ENCODE measurements around the gene GAS6. TPM values are rescaled to one million over a fixed set of nuclear protein-coding genes. Genes with fewer than 3 reads are reported as not detected.

Gene GAS6
- total RNA-seq, 2 experiments from 2014 or later: 0.82 to 0.92 TPM

DNA sequence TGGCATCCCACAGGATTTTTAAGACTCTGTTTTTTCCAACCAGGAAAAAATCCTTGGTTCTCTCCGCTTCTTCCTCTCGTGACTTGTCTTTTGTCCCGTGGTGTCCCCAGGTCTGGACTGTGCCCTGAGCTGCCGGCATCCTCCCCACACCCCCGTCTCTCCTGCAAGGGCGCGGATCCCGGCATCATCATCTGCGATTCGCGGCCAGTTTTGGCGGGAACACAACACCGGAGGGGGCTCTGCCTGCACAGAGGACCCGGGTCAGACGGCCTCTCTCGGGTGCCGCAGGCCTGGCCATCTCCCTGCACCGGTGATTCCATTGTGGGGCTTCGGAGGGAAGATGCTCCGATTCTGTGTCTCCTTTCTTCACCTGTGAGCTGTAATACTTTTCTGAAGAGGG, 18.8 kb upstream of the GAS6 start:
- Mint-ChIP-seq H3K4me1 (peaks cover 23% of the 10 kb centered on the region), H3K9me3 (no peaks in the 10 kb centered on the region), H3K27ac (no peak overlapping the region), H3K27me3 (peaks cover 3% of the 10 kb centered on the region), H3K4me3 (no peak overlapping the region), H3K36me3 (ENCODE audit: low read depth) (no peaks in the 10 kb centered on the region)
- no peak for DNase-seq
- CTCF ChIA-PET: no interaction called here
- POLR2A ChIA-PET: no interaction called here

DNA sequence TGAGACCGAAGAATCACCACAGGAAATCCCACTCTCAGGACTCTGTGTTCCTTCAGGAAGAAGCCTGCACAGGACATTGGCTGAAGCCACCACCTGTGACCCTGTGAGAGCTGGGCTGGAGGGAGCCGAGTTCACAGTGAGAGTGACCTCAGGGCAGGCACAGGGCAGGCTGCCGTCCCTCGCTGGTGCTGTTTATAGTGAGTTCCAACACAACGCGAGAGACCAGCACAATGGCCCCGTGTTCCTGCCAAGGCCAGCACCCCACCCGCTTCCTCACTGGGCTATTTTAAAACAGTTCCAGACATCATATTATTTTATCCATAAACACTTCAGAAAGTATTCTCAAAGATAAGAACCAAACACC, 18.4 kb upstream of the GAS6 start:
- no peaks in the 10 kb centered on the region for H3K9me3 Mint-ChIP-seq
- POLR2A ChIA-PET: no interaction called here
- CTCF ChIA-PET: no interaction called here
- no peak for DNase-seq
- peaks cover 2% of the 10 kb centered on the region for H3K27me3 Mint-ChIP-seq
- no peaks in the 10 kb centered on the region for H3K36me3 Mint-ChIP-seq (ENCODE audit: low read depth)
- H3K4me1 Mint-ChIP-seq: peaks cover 23% of the 10 kb centered on the region
- H3K27ac Mint-ChIP-seq: no peak overlapping the region
- H3K4me3 Mint-ChIP-seq: no peak overlapping the region

DNA sequence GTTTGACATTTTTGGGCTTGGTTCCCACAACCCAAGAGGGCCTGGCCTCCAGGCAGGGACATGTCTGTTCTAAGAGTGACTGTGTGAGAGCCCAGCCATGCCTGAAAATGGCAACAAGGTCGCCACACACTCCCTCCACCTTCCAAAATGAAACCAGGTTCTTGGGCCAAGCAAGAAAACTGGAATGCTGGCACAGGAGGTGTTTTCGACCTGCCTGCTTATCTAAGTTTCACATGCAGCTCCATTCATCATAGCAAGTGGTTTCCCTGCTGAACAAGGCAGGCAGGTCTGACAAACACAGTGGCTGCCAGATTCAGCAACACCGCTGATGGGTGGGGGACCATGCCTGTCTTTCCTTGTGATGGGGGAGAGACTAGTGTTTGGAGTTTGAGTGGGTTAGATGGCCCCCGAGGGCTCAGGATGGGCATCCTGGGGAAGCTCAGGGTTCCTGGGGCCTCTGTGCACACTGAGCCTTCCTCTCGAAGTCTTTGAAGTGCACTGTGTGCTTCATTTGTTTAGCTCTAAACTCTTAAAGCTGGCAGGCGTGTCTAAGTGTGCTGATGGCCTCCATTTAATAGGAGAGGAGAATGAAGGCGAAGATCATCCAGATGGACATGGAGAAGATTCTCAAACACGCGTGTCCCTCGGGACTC, 17.9 kb upstream of the GAS6 start:
- H3K4me3 Mint-ChIP-seq: no peak overlapping the region
- DNase-seq: no peak
- ChIA-PET CTCF (no interaction called here), POLR2A (no interaction called here)
- H3K9me3 Mint-ChIP-seq: no peaks in the 10 kb centered on the region
- peaks cover 2% of the 10 kb centered on the region for H3K27me3 Mint-ChIP-seq
- H3K27ac Mint-ChIP-seq: no peak overlapping the region
- H3K4me1 Mint-ChIP-seq: peaks cover 23% of the 10 kb centered on the region
- H3K36me3 Mint-ChIP-seq (ENCODE audit: low read depth): no peaks in the 10 kb centered on the region

DNA sequence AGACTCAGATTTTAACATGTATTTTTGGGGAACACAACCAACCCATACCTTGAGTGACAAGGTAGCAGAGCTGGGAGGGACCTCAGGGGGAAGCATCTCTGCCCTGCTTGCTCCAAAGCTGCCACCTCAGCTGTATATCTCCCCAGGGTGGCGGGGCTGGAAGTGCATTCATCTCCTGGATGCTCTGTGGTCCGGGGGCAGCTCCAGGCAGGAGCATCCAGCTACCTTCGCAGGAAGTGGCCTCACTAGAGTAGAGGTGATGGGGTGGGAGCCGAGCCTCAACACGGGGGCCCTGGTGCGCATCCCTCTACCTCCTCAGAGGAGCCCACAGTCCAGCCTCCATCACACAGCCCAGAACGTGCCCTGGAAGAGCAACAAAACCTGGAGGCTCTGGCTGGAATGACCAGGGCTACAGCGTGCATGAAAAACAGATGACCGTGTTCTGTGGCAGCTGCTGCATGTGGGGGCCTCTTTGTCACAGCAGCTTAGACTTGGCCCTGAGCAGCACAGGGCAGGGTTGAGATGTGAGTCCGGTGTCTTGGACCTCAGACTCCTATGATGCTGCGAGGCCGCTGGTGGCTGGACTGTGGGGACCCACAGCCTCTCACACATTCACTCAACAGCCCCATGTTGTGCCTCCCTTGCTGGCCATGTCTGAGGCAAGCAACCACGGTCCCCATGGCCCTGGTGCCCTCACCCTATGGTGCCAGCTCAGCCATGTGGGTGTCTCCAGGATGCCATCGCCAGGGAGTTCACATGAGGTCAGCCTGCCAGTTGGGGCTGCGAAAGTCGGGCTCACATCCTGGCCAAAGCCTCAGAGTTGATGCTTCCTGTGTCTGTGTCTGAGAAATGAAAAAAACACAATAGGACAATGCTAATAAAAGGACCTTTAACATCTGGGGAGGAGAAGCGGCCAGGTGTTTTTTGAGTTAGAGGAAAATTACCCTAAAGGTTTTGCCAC, 17.1 kb upstream of the GAS6 start:
- no peaks in the 10 kb centered on the region for H3K36me3 Mint-ChIP-seq (ENCODE audit: low read depth)
- H3K27ac Mint-ChIP-seq: no peak overlapping the region
- CTCF ChIA-PET: no interaction called here
- H3K27me3 Mint-ChIP-seq: peaks cover under 1% of the 10 kb centered on the region
- H3K9me3 Mint-ChIP-seq: no peaks in the 10 kb centered on the region
- POLR2A ChIA-PET: no interaction called here
- no peak for DNase-seq
- H3K4me3 Mint-ChIP-seq: no peak overlapping the region
- H3K4me1 Mint-ChIP-seq: peaks cover 23% of the 10 kb centered on the region

DNA sequence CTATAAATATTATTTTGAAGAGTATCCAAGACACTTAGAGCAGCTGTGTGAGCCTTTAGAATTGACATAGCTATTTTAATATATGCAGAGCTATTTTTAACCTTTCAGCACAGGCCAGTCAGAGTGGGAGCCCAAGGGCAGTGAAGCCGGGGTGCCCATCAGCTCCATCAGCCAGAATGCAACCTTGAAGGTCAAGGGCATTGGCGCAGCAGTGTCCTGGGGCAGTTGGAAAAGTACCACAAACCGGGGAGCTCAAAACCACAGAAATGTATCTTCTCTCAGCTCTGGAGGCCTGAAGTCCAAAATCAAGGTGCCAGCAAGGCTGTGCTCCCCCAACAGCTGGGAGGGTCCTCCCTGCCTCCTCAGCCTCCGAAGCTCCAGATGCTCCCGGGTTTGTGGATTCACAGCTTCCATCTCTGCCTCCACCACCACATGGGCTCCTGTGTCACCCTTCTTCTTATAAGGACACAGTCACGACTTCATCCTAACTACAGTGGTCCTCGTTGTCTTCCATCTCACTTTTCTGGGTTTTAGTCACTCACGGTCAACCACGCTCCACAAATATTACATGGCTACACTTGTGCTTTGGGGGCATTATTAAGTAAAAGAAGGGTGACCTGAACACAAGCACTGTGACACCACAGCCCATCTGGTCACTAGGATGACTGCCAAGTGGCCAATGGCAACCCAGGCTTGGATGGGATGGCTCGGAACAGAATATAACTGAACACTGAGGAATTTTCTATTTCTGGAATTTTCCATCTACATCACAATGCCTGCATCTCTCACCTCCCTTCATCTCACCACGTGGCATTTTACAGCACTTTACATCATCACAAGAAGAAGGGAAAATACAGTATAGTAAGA, 15.9 kb upstream of the GAS6 start:
- no peak for DNase-seq
- Mint-ChIP-seq H3K4me3 (no peak overlapping the region), H3K36me3 (ENCODE audit: low read depth) (no peaks in the 10 kb centered on the region), H3K27ac (no peak overlapping the region), H3K4me1 (peaks cover 25% of the 10 kb centered on the region), H3K27me3 (no peaks in the 10 kb centered on the region), H3K9me3 (no peaks in the 10 kb centered on the region)
- CTCF ChIA-PET: no interaction called here
- POLR2A ChIA-PET: no interaction called here

DNA sequence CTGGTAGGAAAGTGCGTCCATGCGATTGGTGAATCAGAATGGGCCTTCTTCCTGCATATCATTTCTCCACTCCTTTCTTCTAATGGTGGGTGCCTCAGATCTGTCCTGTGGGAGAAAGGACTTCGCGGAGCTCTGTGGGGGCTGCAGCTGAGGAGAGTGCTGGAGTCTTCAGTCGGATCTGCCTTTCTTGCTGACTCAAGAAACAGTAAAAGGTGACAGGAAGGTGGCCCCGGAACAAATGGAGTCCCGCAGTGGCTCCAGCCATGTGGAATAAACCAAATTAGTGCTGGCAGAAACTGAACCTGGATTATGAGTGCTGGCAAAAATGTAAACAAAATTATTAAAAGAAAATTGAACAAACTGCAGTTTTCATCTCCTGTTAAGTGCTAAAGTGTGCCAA, 15.1 kb upstream of the GAS6 start:
- POLR2A ChIA-PET: no interaction called here
- Mint-ChIP-seq H3K36me3 (ENCODE audit: low read depth) (no peaks in the 10 kb centered on the region), H3K27ac (peak overlapping the region; percentile 25), H3K27me3 (no peaks in the 10 kb centered on the region), H3K9me3 (no peaks in the 10 kb centered on the region), H3K4me3 (no peak overlapping the region), H3K4me1 (peaks cover 25% of the 10 kb centered on the region)
- CTCF ChIA-PET: no interaction called here
- no peak for DNase-seq

DNA sequence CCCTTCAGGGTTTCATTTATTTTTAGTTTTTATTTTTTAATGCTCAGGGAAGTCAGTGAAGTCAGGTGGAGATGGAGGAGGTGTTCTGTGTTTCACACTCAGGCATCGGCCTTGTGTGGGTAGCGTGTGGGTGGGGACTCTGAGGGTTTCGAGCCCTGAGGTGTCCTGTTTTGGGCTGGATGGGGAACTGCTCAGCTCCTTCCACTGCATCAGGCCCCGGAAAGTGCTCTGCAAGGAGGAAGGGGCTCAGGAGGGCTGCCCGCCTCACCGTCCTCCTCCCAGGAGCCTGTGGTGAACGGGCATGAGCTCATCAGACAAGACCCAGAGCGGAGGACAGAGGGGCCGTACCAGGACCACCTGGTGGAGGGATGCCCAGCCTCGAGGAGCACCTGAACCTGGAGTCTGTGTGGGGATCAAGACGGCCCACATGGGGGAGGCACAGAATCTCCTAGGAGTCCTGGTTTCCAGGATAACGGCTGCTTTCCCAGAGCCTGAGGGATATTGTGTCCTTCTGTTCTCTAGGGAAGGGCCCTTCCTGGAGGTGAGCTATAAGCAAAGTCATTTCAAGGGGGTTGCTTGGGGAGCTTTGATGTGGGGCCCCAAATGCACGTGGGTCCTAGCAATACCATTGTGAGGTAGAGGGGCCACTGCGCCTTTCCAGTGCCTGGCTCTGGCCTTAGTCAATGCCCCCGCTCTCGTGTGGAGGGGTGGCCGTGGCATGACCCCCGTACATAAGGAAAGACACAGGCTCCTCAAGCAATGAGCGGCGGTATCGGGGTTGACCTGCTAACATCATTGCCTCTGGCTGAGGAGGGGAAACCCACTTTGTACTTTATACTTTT, 13.5 kb upstream of the GAS6 start:
- Mint-ChIP-seq H3K4me1 (peaks cover 19% of the 10 kb centered on the region), H3K36me3 (ENCODE audit: low read depth) (no peaks in the 10 kb centered on the region), H3K27me3 (peaks cover 12% of the 10 kb centered on the region), H3K9me3 (no peaks in the 10 kb centered on the region), H3K4me3 (no peak overlapping the region), H3K27ac (no peak overlapping the region)
- no peak for DNase-seq
- POLR2A ChIA-PET: no interaction called here
- CTCF ChIA-PET: no interaction called here

DNA sequence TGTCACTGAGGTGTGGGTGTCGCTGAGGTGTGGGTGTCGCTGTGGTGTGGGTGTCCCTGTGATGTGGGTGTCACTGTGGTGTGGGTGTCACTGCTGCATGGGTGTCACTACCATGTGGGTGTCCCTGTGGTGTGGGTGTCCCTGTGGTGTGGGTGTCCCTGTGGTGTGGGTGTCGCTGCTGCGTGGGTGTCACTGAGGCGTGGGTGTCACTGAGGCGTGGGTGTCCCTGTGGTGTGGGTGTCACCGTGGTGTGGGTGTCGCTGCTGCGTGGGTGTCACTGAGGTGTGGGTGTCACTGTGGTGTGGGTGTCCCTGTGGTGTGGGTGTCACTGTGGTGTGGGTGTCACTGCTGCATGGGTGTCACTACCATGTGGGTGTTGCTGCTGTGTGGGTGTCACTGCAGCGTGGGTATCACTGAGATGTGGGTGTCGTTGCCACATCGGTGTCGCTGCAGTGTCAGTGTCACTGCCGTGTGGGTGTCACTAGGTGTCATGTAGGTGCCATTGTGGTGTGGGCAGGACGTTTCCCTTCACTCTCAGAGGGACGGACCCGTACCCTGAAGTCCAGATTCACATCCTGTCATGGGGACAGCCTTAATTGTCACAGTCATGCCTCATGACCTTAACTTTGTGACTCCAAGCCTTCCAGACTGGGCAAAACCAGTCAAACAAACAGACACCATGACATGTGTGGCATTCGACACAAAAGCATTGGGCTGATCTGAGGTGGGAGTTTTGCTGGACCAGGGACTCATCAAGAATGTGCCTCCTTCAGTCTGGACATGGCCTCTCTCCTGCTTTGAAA, 12.7 kb upstream of the GAS6 start:
- no peak for DNase-seq
- Mint-ChIP-seq H3K9me3 (no peaks in the 10 kb centered on the region), H3K4me3 (no peak overlapping the region), H3K36me3 (ENCODE audit: low read depth) (no peaks in the 10 kb centered on the region), H3K4me1 (peaks cover 11% of the 10 kb centered on the region), H3K27me3 (peaks cover 18% of the 10 kb centered on the region), H3K27ac (peak overlapping the region; percentile 54)
- CTCF ChIA-PET: no interaction called here
- POLR2A ChIA-PET: no interaction called here

DNA sequence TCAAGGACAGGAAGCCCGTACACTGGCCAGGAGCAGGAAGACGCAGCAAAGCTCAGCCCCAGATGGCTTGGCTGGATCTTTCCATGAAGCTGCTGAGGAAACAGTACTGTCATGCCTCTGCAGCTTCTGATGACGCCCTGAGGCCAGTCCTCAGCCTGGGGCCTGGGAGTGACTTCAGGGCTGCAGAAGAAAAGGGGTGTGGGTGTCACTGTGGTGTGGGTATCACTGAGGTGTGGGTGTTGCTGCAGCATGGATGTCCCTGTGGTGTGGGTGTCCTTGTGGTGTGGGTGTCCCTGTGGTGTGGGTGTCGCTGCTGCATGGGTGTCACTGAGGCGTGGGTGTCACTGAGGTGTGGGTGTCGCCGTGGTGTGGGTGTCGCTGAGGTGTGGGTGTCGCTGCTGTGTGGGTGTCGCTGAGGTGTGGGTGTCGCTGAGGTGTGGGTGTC, 12.0 kb upstream of the GAS6 start:
- CTCF ChIA-PET: interaction anchor here (0.6 kb wide), 1 partner anchor 55 kb away, joined by 3 read pairs; no protein-coding TSS in a partner anchor
- Mint-ChIP-seq H3K27ac (peak overlapping the region; percentile 54), H3K4me3 (no peak overlapping the region), H3K9me3 (no peaks in the 10 kb centered on the region), H3K4me1 (peaks cover 4% of the 10 kb centered on the region), H3K27me3 (peaks cover 23% of the 10 kb centered on the region), H3K36me3 (ENCODE audit: low read depth) (no peaks in the 10 kb centered on the region)
- POLR2A ChIA-PET: no interaction called here
- DNase-seq: no peak

DNA sequence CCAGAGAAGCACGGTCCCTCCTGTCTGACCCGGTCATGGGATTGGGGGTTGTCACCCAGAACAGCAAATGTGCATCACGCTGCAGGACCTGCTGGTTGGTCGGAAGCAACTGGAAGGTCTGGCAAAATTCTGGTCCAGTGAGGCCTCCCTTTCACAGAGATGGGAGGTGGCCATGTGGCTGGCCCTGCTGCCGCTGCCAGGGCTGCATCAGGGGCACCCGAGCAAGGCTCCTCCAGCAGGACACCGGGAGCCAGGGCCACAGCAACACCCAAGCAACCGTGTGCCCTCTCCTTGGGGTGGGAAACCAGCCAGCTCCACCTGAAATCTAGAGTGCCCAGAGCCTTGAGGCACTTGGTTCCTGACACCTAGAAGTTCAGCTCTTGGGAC, 11.5 kb upstream of the GAS6 start:
- ChIA-PET CTCF (interaction anchor here (0.6 kb wide), 1 partner anchor 56 kb away, joined by 3 read pairs; no protein-coding TSS in a partner anchor), POLR2A (no interaction called here)
- H3K4me3 Mint-ChIP-seq: no peak overlapping the region

DNA sequence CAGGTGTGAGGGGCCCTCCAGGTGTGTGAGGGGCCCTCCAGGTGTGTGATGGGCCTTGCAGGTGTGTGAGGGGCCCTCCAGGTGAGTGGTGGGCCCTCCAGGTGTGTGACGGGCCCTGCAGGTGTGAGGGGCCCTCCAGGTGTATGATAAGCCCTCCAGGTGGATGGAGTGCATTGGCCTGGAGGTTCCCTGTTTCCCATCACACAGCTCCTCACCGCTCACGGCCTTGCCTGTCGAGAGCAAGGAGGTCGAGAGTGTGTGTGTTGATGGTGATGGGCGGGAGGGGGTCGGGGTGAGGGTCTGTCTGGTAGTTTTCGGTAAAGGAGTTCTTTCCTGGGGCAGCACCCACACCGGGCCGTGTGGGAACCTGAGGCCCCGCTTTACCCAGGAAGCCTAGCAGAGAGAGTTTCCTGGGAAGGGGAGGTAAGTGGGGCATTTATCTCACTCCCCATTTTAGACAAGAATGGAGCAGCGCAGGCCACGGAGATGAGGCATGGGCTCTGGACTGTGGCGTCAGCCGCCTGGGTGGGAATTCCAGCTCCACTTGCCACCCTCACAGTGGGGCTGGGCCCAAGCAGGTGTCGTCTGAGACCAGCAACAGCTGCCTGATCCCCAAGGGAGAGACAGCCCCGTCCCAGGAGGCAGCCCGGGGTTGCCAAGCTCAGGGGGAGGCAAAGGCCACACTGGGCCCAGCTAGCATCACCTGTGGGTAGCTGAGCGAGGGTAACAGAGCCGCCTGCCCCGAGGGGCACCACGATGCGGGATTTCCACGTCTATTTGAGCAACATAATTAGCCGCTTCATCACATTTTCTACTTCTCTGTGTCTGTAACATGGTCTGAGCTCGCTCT, 10.9 kb upstream of the GAS6 start:
- Mint-ChIP-seq H3K4me3 (no peak overlapping the region), H3K36me3 (ENCODE audit: low read depth) (no peaks in the 10 kb centered on the region), H3K27me3 (peaks cover 29% of the 10 kb centered on the region), H3K4me1 (peaks cover 2% of the 10 kb centered on the region), H3K9me3 (no peaks in the 10 kb centered on the region), H3K27ac (no peak overlapping the region)
- no peak for DNase-seq
- POLR2A ChIA-PET: no interaction called here
- CTCF ChIA-PET: interaction anchor here (0.5 kb wide), 1 partner anchor 75 kb away, joined by 3 read pairs; no protein-coding TSS in a partner anchor

More for the DNA sequence above, 11.5 kb upstream of the GAS6 start:
- no peaks in the 10 kb centered on the region for H3K36me3 Mint-ChIP-seq (ENCODE audit: low read depth)
- peaks cover 25% of the 10 kb centered on the region for H3K27me3 Mint-ChIP-seq
- H3K4me1 Mint-ChIP-seq: peaks cover 2% of the 10 kb centered on the region
- no peak for DNase-seq
- no peak overlapping the region for H3K27ac Mint-ChIP-seq
- no peaks in the 10 kb centered on the region for H3K9me3 Mint-ChIP-seq
